Immature natural killer cell (primary cell): Measurements from ENCODE around the gene BCL6. TPM values are rescaled to one million over a fixed set of nuclear protein-coding genes. Genes with fewer than 3 reads are reported as not detected.

Experiments used
- DNase-seq, 3 donors: peaks; one replicate each; pipeline ENCODE4 v3.0.0; 2022; ENCODE audit warnings: mixed read lengths in 1 of 3
- H3K27ac Mint-ChIP-seq, 6 donors: one replicate each; pipeline ENCODE4 v1.8.0; 2020; ENCODE audit warnings: mixed read lengths in 6 of 6, mild to moderate bottlenecking in 5 of 6, inconsistent platforms in 4 of 6, moderate library complexity in 3 of 6
- H3K27me3 Mint-ChIP-seq, 3 donors: one replicate each; pipeline ENCODE4 v1.8.0; 2020 to 2021; ENCODE audit warnings: low read depth in 3 of 3, mild to moderate bottlenecking in 3 of 3, mixed read lengths in 3 of 3, moderate library complexity in 3 of 3, inconsistent platforms in 1 of 3
- H3K36me3 Mint-ChIP-seq, 3 donors: one replicate each; pipeline ENCODE4 v1.8.0; 2020; ENCODE audit warnings: mixed read lengths in 3 of 3, inconsistent platforms in 2 of 3, mild to moderate bottlenecking in 2 of 3
- H3K4me1 Mint-ChIP-seq, 2 donors: one replicate each; pipeline ENCODE4 v1.8.0; 2020; ENCODE audit warnings: inconsistent platforms in 2 of 2, mild to moderate bottlenecking in 2 of 2, mixed read lengths in 2 of 2, moderate library complexity in 1 of 2
- H3K4me3 Mint-ChIP-seq, 5 donors: one replicate each; pipeline ENCODE4 v1.8.0; 2020; ENCODE audit warnings: mild to moderate bottlenecking in 5 of 5, mixed read lengths in 5 of 5, inconsistent platforms in 3 of 5, moderate library complexity in 3 of 5
- H3K9me3 Mint-ChIP-seq, 6 donors: one replicate each; pipeline ENCODE4 v1.8.0; 2020; ENCODE audit warnings: mild to moderate bottlenecking in 6 of 6, mixed read lengths in 6 of 6, inconsistent platforms in 4 of 6, moderate library complexity in 3 of 6
- polyA plus RNA-seq, 3 donors: library from polyadenylated mRNA; unstranded; fragments of 300-500 nt; fragmentation: Illumina TruSeq; gene quantifications; one replicate each; pipeline ENCODE4 v1.2.3, GENCODE V29; 2021

The BCL6 gene
- polyA plus RNA-seq, 3 donors from 2014 or later = 3.2 to 4.7 (median 4.6) TPM

DNA sequence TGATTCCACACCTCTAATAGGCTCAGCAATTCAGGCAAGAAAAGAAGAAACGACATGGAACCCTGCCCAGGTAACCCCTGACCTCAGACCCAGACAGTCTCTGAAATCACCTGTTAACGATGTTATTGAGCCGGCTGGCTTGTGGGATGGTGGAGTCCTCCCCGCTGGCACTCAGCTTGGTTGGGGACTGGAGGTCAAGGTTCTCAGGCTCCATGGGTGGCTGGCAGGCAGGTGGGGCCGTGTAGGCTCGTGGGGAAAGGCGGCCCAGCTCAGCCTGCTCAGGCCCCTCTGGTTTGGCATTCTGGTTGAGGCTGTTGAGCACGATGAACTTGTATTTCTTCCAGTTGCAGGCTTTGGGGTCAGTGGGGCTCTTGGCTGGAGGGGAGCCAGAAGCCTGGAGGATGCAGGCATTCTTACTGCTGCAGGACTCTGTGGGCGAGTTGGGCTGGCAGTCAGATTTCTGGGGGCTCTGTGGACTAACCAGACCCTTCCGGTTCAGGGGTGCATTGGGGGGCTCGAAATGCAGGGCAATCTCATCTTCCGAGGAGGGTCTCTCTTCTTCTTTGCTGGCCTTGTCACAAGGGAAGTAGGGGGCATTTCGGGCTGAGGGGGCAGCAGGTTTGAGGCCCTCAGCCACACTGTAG, 16.2 kb downstream of the BCL6 start:
- H3K9me3 Mint-ChIP-seq = no peaks in the 10 kb centered on the region
- H3K4me3 Mint-ChIP-seq = no peak overlapping the region
- H3K27ac Mint-ChIP-seq = no peak overlapping the region
- peaks cover 0 to 1% (median 1%) of the 10 kb centered on the region in 3 donors for H3K27me3 Mint-ChIP-seq
- DNase-seq = no peak
- peaks cover 41 to 83% (median 41%) of the 10 kb centered on the region in 3 donors for H3K36me3 Mint-ChIP-seq
- H3K4me1 Mint-ChIP-seq = no peaks in the 10 kb centered on the region

DNA sequence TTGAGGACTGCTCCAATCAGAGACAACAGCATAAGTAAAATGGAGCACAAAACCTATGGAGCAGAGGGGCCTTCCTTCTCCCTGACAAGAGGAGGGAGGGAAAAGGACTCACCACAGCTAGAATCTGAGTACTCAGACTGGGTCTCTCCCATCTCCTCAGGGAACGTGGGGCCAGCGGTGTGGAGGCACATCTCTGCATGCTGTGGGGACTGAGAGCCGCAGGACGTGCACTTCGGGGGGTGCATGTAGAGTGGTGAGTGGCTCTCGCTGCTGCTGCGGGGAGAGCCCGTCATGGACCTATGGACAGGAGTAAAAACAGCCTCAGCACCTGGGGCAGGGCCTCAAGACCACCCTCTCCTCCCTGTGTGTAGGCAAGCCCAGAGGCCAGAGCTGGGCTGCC, 17.0 kb downstream of the BCL6 start:
- H3K36me3 Mint-ChIP-seq = peaks cover 47 to 88% (median 50%) of the 10 kb centered on the region in 3 donors
- no peaks in the 10 kb centered on the region for H3K9me3 Mint-ChIP-seq
- peaks cover 0 to 1% (median 1%) of the 10 kb centered on the region in 3 donors for H3K27me3 Mint-ChIP-seq

DNA sequence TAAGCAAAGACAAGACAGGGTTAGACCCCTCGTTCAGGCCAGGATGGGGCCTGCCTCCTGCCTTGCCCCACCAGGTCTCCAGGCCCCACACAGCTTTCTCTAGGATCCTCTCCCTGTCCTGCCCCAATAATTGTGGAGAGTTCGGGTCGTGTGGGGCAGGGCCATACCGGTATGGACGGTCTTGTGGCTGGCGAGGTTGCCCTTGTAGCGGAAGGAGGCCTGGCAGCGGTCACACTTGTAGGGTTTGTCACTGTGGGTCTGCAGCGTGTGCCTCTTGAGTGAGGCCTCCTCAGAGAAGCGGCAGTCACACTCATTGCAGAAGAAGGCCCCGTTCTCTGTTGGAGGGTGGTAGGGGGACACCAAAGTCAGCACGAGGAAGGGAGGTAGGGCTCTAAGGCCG, 18.7 kb downstream of the BCL6 start:
- Mint-ChIP-seq H3K9me3 (no peaks in the 10 kb centered on the region), H3K4me1 (no peaks in the 10 kb centered on the region), H3K27ac (no peak overlapping the region), H3K27me3 (peaks cover 0 to 1% (median 1%) of the 10 kb centered on the region in 3 donors), H3K4me3 (no peak overlapping the region), H3K36me3 (peaks cover 55 to 90% (median 56%) of the 10 kb centered on the region in 3 donors)
- DNase-seq = no peak

More for the DNA sequence above, 17.0 kb downstream of the BCL6 start:
- DNase-seq = no peak
- H3K27ac Mint-ChIP-seq = no peak overlapping the region
- no peak overlapping the region for H3K4me3 Mint-ChIP-seq
- no peaks in the 10 kb centered on the region for H3K4me1 Mint-ChIP-seq

- DNase-seq = no peak
- Mint-ChIP-seq H3K4me1 (no peaks in the 10 kb centered on the region), H3K36me3 (peaks cover 48 to 82% (median 49%) of the 10 kb centered on the region in 3 donors), H3K4me3 (no peak overlapping the region), H3K27ac (no peak overlapping the region), H3K27me3 (peaks cover 0 to 1% (median 1%) of the 10 kb centered on the region in 3 donors), H3K9me3 (no peaks in the 10 kb centered on the region)
These were observed 19.5 kb downstream of the BCL6 start for GRCh38 chr3:187725653-187726370.

DNA sequence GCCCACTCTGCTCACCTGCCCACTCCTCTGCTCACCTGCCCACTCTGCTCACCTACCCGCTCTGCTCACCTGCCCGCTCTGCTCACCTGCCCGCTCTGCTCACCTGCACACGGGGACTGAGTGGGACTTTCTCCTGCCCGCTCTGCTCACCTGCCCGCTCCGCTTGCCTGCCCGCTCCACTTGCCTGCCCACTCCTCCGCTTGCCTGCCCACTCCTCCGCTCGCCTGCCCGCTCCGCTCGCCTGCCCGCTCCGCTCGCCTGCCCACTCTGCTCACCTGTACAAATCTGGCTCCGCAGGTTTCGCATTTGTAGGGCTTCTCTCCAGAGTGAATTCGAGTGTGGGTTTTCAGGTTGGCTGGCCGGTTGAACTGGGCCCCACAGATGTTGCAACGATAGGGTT, 20.0 kb downstream of the BCL6 start:
- DNase-seq = no peak
- Mint-ChIP-seq H3K27ac (no peak overlapping the region), H3K4me3 (no peak overlapping the region), H3K27me3 (peaks cover 0 to 1% (median 1%) of the 10 kb centered on the region in 3 donors), H3K9me3 (no peaks in the 10 kb centered on the region), H3K4me1 (no peaks in the 10 kb centered on the region), H3K36me3 (peaks cover 46 to 85% (median 52%) of the 10 kb centered on the region in 3 donors)

DNA sequence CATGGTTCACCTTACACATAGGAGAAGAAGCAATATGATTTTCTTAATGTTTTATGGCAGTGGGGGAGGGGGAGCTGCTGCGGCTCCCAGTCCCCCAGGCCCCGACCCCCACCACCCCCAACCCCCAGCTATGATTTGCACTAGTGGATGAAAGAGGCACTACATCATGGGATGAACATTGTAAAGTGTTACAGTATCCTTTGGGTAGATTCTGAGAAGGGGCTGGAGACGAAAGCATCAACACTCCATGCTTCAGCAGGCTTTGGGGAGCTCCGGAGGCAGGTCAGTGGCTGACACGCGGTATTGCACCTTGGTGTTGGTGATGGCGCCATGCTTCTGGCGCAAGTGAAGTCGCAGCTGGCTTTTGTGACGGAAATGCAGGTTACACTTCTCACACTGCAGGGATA, 23.1 kb downstream of the BCL6 start:
- DNase-seq = no peak
- Mint-ChIP-seq H3K4me1 (no peaks in the 10 kb centered on the region), H3K4me3 (no peak overlapping the region), H3K36me3 (peaks cover 32 to 56% (median 38%) of the 10 kb centered on the region in 3 donors), H3K27ac (peak overlapping the region in 1 of 6 donors; percentile 37), H3K27me3 (peaks cover 0 to 1% (median 1%) of the 10 kb centered on the region in 3 donors), H3K9me3 (no peaks in the 10 kb centered on the region)

GRCh38 chr3:187721055-187721454, 24.2 kb downstream of the BCL6 start:
- no peak for DNase-seq
- Mint-ChIP-seq H3K27ac (no peak overlapping the region), H3K9me3 (no peaks in the 10 kb centered on the region), H3K4me1 (no peaks in the 10 kb centered on the region), H3K36me3 (peaks cover 28 to 44% (median 31%) of the 10 kb centered on the region in 3 donors), H3K4me3 (no peak overlapping the region), H3K27me3 (peaks cover 0 to 4% (median under 1%) of the 10 kb centered on the region in 3 donors)

- no peak overlapping the region for H3K4me3 Mint-ChIP-seq
- H3K27me3 Mint-ChIP-seq = peaks cover 0 to 4% (median 0%) of the 10 kb centered on the region in 3 donors
- H3K4me1 Mint-ChIP-seq = no peaks in the 10 kb centered on the region
- no peaks in the 10 kb centered on the region for H3K9me3 Mint-ChIP-seq
- peaks cover 28 to 37% (median 28%) of the 10 kb centered on the region in 3 donors for H3K36me3 Mint-ChIP-seq
- no peak overlapping the region for H3K27ac Mint-ChIP-seq
- DNase-seq = no peak
These were observed 25.0 kb downstream of the BCL6 start for GRCh38 chr3:187720337-187720670.

- H3K27ac Mint-ChIP-seq = no peak overlapping the region
- no peak for DNase-seq
- no peak overlapping the region for H3K4me3 Mint-ChIP-seq
- H3K27me3 Mint-ChIP-seq = peaks cover 0 to 4% (median 0%) of the 10 kb centered on the region in 3 donors
- H3K4me1 Mint-ChIP-seq = no peaks in the 10 kb centered on the region
- H3K9me3 Mint-ChIP-seq = no peaks in the 10 kb centered on the region
- peaks cover 27 to 34% (median 28%) of the 10 kb centered on the region in 3 donors for H3K36me3 Mint-ChIP-seq
These were observed 25.5 kb downstream of the BCL6 start for GRCh38 chr3:187719628-187720336.

DNA sequence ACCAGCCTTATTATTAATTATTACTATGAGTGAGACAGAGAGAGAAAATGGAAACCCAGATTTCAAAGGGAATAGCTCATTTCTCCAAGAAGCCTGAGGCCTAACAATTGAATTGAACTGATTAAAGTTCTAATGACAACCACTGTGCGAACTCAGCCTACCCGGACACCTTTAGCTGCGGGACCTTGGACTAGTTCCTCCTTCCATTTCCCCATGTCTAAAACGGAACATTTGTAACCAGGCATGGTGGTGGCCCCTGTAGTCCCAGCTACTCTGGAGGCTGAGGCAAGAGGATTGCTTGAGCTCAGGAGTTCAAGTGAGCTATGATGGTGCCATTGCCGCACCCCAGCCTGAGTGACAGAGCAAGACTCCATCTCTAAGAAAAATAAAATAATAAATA, 26.5 kb downstream of the BCL6 start:
- H3K9me3 Mint-ChIP-seq = no peaks in the 10 kb centered on the region
- peaks cover 0 to 7% (median 0%) of the 10 kb centered on the region in 3 donors for H3K27me3 Mint-ChIP-seq
- DNase-seq = no peak
- peaks cover 19 to 24% (median 20%) of the 10 kb centered on the region in 3 donors for H3K36me3 Mint-ChIP-seq
- H3K4me3 Mint-ChIP-seq = no peak overlapping the region
- H3K4me1 Mint-ChIP-seq = peaks cover 0 to 9% of the 10 kb centered on the region in 2 donors
- no peak overlapping the region for H3K27ac Mint-ChIP-seq

GRCh38 chr3:187717572-187717971, 27.7 kb downstream of the BCL6 start:
- no peak overlapping the region for H3K4me3 Mint-ChIP-seq
- H3K4me1 Mint-ChIP-seq = peaks cover 1 to 11% of the 10 kb centered on the region in 2 donors
- H3K27me3 Mint-ChIP-seq = peaks cover 0 to 7% (median 0%) of the 10 kb centered on the region in 3 donors
- peaks cover 9 to 14% (median 12%) of the 10 kb centered on the region in 3 donors for H3K36me3 Mint-ChIP-seq
- no peaks in the 10 kb centered on the region for H3K9me3 Mint-ChIP-seq
- H3K27ac Mint-ChIP-seq = no peak overlapping the region
- no peak for DNase-seq

GRCh38 chr3:187714404-187714979, 30.8 kb downstream of the BCL6 start:
- DNase-seq = peak; percentile 56 to 69 (median 60)
- Mint-ChIP-seq H3K27me3 (peaks cover 0 to 7% (median 0%) of the 10 kb centered on the region in 3 donors), H3K4me1 (peaks cover 1 to 11% of the 10 kb centered on the region in 2 donors), H3K36me3 (no peaks in the 10 kb centered on the region), H3K9me3 (no peaks in the 10 kb centered on the region), H3K4me3 (no peak overlapping the region), H3K27ac (no peak overlapping the region)

DNA sequence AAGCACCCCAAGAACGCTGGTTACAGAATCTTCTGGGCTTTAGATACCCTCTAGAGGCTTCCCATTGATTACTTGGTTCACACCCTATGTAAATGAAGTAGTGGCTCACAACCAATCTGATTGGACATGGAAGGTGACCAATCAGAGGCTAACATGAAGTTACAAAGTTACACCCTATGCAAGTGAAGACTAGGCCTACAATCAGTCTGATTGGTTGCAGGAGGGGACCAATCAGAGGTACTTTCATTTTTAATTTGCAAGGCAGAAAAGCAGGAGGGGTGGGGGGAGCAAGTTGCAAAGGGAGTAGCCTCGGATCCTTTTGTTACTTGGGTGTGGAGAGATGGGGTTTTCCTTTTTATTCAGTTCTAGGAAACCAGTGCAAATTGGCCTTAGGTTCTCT, 31.8 kb downstream of the BCL6 start:
- Mint-ChIP-seq H3K27ac (peak overlapping the region in 2 of 6 donors; percentile 17 to 26), H3K4me1 (peaks cover 1 to 11% of the 10 kb centered on the region in 2 donors), H3K4me3 (peak overlapping the region in 1 of 5 donors; percentile 36), H3K36me3 (no peaks in the 10 kb centered on the region), H3K27me3 (peaks cover 0 to 7% (median 0%) of the 10 kb centered on the region in 3 donors), H3K9me3 (no peaks in the 10 kb centered on the region)
- peak; percentile 25 to 42 (median 26) for DNase-seq
